WTC11 (cell line): ENCODE results near the gene CISD3. TPM values are rescaled to one million over a fixed set of nuclear protein-coding genes. Genes with fewer than 3 reads are reported as not detected.

ENCODE experiments used
- ATAC-seq: fragments of 200-7000 bp; cut with Tn5 transposase; 2 replicates; pipeline ENCODE4 v1.10.0; 2021; ENCODE audit warnings: mild to moderate bottlenecking, moderate library complexity
- CTCF ChIA-PET: fragments of 300-600 bp; sonication (Branson Sonifier 250); formaldehyde crosslinking; loops from one replicate; lab custom pipeline; 2021; ENCODE audit warnings: antibody characterized with exemption; lab: Charles Lee
- POLR2A ChIA-PET: fragments of 350-600 bp; sonication (Branson Sonifier 250); formaldehyde crosslinking; loops from one replicate; lab custom pipeline; 2021; ENCODE audit warnings: antibody characterized with exemption; lab: Charles Lee
- DNase-seq: peaks from one replicate; pipeline ENCODE4 v3.0.0; 2021; ENCODE audit warnings: low spot score
- H3K27ac Mint-ChIP-seq: 2 replicates; pipeline ENCODE4 v1.8.0; 2021; ENCODE audit warnings: mixed read lengths
- H3K27me3 Mint-ChIP-seq: 2 replicates; pipeline ENCODE4 v1.8.0; 2021; ENCODE audit warnings: low read depth, mild to moderate bottlenecking, moderate library complexity, mixed read lengths
- H3K36me3 Mint-ChIP-seq: 2 replicates; pipeline ENCODE4 v1.8.0; 2021; ENCODE audit warnings: mixed read lengths
- H3K4me1 Mint-ChIP-seq: 2 replicates; pipeline ENCODE4 v1.8.0; 2022; ENCODE audit warnings: mixed read lengths
- H3K4me3 Mint-ChIP-seq: 2 replicates; pipeline ENCODE4 v1.8.0; 2021; ENCODE audit warnings: mild to moderate bottlenecking, moderate library complexity, mixed read lengths
- H3K9me3 Mint-ChIP-seq: 2 replicates; pipeline ENCODE4 v1.8.0; 2021; ENCODE audit warnings: mixed read lengths
- FOXK1 ChIP-seq: sonication (generic); formaldehyde crosslinking; IDR thresholded peaks from 2 replicates; pipeline ENCODE4 v1.8.0; 2022; ENCODE audit warnings: mild to moderate bottlenecking, moderate library complexity, missing genetic modification reagents
- MYBL2 ChIP-seq: sonication (generic); formaldehyde crosslinking; IDR thresholded peaks from 2 replicates; pipeline ENCODE4 v1.8.1; 2023; ENCODE audit warnings: mild to moderate bottlenecking, moderate library complexity, missing genetic modification reagents
- NR1H2 ChIP-seq: sonication (generic); formaldehyde crosslinking; IDR thresholded peaks from 2 replicates; pipeline ENCODE4 v1.9.0; 2021; ENCODE audit warnings: mild to moderate bottlenecking, moderate library complexity, missing genetic modification reagents
- NR3C1 ChIP-seq: sonication (generic); formaldehyde crosslinking; conservative IDR thresholded peaks from 2 replicates; pipeline ENCODE4 v1.8.1; 2023; ENCODE audit warnings: low read depth, mild to moderate bottlenecking, missing genetic modification reagents
- ZNF263 ChIP-seq: sonication (generic); formaldehyde crosslinking; IDR thresholded peaks from 2 replicates; pipeline ENCODE4 v1.8.1; 2022; ENCODE audit warnings: low read depth, mild to moderate bottlenecking, moderate library complexity, missing genetic modification reagents
- ZNF423 ChIP-seq: fragments of 250-450 bp; sonication (Bioruptor Pico); IDR thresholded peaks from 2 replicates; pipeline ENCODE4 v2.1.2; 2022; ENCODE audit warnings: mild to moderate bottlenecking, moderate library complexity
- total RNA-seq: library from RNA; stranded (reverse); gene quantifications from 3 replicates; pipeline ENCODE4 v1.2.3, GENCODE V29; 2021
- TF ChIP-seq, protein P1 (sequence below): sonication (generic); formaldehyde crosslinking; IDR thresholded peaks from 2 replicates; pipeline ENCODE4 v1.8.0; 2022; ENCODE audit warnings: mild to moderate bottlenecking, missing genetic modification reagents
- TF ChIP-seq, protein P2 (sequence below): fragments of 250-450 bp; sonication (Bioruptor Pico); IDR thresholded peaks from 2 replicates; pipeline ENCODE4 v1.8.0; 2021; ENCODE audit warnings: mild to moderate bottlenecking
- TF ChIP-seq, protein P3 (sequence below): sonication (generic); formaldehyde crosslinking; IDR thresholded peaks from 2 replicates; pipeline ENCODE4 v1.8.1; 2023; ENCODE audit warnings: mild to moderate bottlenecking, missing genetic modification reagents, moderate library complexity
- TF ChIP-seq, protein P4 (sequence below): sonication (generic); formaldehyde crosslinking; IDR thresholded peaks from 2 replicates; pipeline ENCODE4 v1.8.0; 2022; ENCODE audit warnings: mild to moderate bottlenecking, missing genetic modification reagents

The CISD3 gene
- total RNA-seq, 1 experiment from 2014 or later = 12.1 TPM

DNA sequence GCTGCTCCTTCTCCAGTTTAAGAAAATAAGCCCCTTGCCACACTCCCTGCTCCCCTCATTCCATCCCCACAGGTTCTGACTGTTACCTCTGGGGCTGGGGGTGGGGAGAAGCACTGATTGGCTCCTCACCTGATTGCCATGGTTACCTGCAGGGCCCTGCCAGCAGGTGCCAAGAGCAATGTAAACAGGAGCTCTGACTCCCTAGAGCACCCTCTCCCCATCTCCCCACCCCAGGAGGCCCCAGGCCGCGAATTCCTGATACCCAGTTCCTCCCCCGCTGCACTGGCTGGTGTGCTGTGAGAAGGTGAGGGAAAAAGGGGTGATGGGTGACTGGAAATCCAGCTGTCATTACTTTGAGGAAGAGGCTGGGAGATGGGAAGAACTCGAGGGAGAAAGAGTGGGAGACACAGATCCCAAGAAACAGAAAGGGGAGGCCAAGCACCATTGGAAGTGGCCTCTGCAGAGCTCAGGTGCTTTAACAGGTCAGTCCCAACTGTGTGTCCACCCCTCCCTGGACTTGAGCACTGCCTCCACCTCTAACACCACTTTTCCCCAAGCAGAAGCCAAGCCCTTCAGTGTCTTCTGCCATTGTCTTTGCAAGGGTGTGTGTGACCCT lies 13.5 kb downstream of the CISD3 start:
- CTCF ChIA-PET = interaction anchor here (1.7 to 2.0 kb wide), 2 partner anchors 9 to 185 kb away, joined by 8 to 17 read pairs; no protein-coding TSS in a partner anchor
- H3K4me3 Mint-ChIP-seq = no peak overlapping the region; the same call in 1 of the 2 replicates
- ATAC-seq (peak; percentile 8; the same call in 1 of the 2 replicates), DNase-seq (no peak)
- TF ChIP-seq FOXK1 (CRISPR knock-in tag) (peak; percentile 37; the same call in 1 of the 2 replicates), NR3C1 (CRISPR knock-in tag) (no peak), ZNF423 (CRISPR knock-in tag) (peak; percentile 86), NR1H2 (no peak)
- TF ChIP-seq, all 79 proteins: peak for 2
- peak overlapping the region; percentile 67; the same call in 1 of the 2 replicates for H3K27ac Mint-ChIP-seq
- POLR2A ChIA-PET = interaction anchor here (0.8 kb wide), 1 partner anchor 108 kb away, joined by 3 read pairs; no protein-coding TSS in a partner anchor
- H3K36me3 Mint-ChIP-seq = peaks cover 18% of the 10 kb centered on the region
- no peaks in the 10 kb centered on the region for H3K27me3 Mint-ChIP-seq
- H3K4me1 Mint-ChIP-seq = peaks cover 54% of the 10 kb centered on the region
- no peaks in the 10 kb centered on the region for H3K9me3 Mint-ChIP-seq

DNA sequence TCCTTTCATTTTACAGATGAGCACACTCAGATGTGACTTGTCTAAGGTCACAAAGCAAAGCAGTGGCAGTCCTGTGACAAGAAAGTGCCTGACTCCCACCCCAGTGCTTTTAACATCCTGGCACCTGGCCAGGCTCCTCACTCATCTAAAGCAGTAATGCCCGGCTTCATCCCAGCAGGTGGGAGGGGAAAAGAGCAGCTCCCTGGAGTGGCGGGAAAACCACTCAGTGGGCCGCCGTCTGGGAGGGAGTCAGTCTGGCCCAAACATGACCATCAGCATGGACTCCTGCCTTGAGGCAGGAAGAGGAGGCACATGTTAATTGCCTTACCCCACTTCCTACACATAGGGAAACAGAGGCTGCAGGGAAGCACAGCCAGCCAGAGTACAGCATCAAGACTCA lies 15.4 kb downstream of the CISD3 start:
- ChIA-PET POLR2A (interaction anchor here (1.6 kb wide), 1 partner anchor 17 kb away, joined by 3 read pairs; no protein-coding TSS in a partner anchor), CTCF (interaction anchor here (0.6 to 2.1 kb wide), 4 partner anchors 11 to 656 kb away, joined by 3 to 29 read pairs (median 6); partner anchors contain the start of gene FBXL20)
- Mint-ChIP-seq H3K4me1 (peaks cover 54% of the 10 kb centered on the region), H3K4me3 (peak overlapping the region; percentile 86), H3K9me3 (no peaks in the 10 kb centered on the region), H3K27me3 (no peaks in the 10 kb centered on the region; the same call in 1 of the 2 replicates), H3K36me3 (peaks cover 5% of the 10 kb centered on the region; the same call in 1 of the 2 replicates)
- ATAC-seq = no peak
- no peak for DNase-seq
- TF ChIP-seq, protein P1, sequence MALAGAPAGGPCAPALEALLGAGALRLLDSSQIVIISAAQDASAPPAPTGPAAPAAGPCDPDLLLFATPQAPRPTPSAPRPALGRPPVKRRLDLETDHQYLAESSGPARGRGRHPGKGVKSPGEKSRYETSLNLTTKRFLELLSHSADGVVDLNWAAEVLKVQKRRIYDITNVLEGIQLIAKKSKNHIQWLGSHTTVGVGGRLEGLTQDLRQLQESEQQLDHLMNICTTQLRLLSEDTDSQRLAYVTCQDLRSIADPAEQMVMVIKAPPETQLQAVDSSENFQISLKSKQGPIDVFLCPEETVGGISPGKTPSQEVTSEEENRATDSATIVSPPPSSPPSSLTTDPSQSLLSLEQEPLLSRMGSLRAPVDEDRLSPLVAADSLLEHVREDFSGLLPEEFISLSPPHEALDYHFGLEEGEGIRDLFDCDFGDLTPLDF = no peak
- TF ChIP-seq, protein P2, sequence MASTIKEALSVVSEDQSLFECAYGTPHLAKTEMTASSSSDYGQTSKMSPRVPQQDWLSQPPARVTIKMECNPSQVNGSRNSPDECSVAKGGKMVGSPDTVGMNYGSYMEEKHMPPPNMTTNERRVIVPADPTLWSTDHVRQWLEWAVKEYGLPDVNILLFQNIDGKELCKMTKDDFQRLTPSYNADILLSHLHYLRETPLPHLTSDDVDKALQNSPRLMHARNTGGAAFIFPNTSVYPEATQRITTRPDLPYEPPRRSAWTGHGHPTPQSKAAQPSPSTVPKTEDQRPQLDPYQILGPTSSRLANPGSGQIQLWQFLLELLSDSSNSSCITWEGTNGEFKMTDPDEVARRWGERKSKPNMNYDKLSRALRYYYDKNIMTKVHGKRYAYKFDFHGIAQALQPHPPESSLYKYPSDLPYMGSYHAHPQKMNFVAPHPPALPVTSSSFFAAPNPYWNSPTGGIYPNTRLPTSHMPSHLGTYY = no peak
- TF ChIP-seq ZNF263 (CRISPR knock-in tag) (no peak), ZNF423 (CRISPR knock-in tag) (peak; percentile 70)
- TF ChIP-seq, all 79 proteins: peak for 1
- no peak overlapping the region; the same call in 1 of the 2 replicates for H3K27ac Mint-ChIP-seq

DNA sequence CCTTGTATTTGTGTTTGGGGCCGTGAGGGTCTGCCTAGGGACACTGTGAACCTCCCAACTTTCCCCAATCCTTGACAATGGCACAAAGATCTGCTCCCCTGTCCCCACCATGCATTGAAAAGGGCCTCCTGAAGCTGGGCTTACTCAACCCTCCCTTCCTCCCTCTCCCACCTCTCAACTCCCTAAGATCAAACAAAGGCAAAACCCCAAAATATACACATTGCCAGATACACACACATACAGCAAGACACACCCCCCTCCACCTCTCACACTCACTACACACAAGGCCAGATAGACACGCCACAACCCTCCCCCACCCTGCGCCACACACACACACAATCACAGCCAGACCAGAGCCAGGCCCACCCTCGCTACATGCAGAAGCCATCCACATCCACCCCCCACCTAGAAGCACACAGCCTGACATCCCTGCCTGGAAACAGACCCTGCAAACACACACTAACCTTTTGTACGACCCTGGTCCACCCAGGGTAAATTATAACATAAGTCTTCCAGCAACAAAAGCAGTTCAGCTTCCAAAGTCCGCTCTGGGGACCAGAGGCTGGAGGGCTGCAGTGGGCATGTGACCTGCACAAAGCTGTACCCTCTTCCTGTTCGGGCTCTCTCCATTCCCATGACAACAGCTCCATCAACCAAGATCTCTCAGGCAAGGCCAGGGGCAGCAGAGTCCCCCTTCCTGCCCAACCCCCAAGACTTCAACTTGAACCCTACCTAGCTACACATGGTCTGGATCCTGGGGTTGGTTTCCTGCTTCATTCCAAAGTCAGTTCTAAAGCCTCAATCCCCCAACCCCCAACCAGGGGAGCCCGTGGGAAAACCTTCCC lies 16.1 kb downstream of the CISD3 start:
- peaks cover 59% of the 10 kb centered on the region for H3K4me1 Mint-ChIP-seq
- H3K36me3 Mint-ChIP-seq = peaks cover 5% of the 10 kb centered on the region; the same call in 1 of the 2 replicates
- no peak for DNase-seq
- peaks cover 2% of the 10 kb centered on the region for H3K27me3 Mint-ChIP-seq
- ChIA-PET CTCF (interaction anchor here (0.9 to 2.1 kb wide), 5 partner anchors 12 to 237 kb away, joined by 3 to 29 read pairs (median 3); no protein-coding TSS in a partner anchor), POLR2A (interaction anchor here (1.6 kb wide), 1 partner anchor 18 kb away, joined by 3 read pairs; no protein-coding TSS in a partner anchor)
- H3K27ac Mint-ChIP-seq = peak overlapping the region; percentile 70
- ATAC-seq = peak; percentile 1; the same call in 1 of the 2 replicates
- H3K4me3 Mint-ChIP-seq = peak overlapping the region; percentile 86
- TF ChIP-seq MYBL2 = no peak
- TF ChIP-seq, protein P2 = no peak
- TF ChIP-seq, protein P3, sequence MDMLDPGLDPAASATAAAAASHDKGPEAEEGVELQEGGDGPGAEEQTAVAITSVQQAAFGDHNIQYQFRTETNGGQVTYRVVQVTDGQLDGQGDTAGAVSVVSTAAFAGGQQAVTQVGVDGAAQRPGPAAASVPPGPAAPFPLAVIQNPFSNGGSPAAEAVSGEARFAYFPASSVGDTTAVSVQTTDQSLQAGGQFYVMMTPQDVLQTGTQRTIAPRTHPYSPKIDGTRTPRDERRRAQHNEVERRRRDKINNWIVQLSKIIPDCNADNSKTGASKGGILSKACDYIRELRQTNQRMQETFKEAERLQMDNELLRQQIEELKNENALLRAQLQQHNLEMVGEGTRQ (CRISPR knock-in tag) = peak; percentile 80
- TF ChIP-seq, protein P4, sequence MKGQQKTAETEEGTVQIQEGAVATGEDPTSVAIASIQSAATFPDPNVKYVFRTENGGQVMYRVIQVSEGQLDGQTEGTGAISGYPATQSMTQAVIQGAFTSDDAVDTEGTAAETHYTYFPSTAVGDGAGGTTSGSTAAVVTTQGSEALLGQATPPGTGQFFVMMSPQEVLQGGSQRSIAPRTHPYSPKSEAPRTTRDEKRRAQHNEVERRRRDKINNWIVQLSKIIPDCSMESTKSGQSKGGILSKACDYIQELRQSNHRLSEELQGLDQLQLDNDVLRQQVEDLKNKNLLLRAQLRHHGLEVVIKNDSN (CRISPR knock-in tag) = peak; percentile 74
- no peaks in the 10 kb centered on the region for H3K9me3 Mint-ChIP-seq
